SH-SY5Y (cell line): ENCODE results near the gene PLEKHN1.

ENCODE experiments used
- GATA2 ChIP-seq: IDR thresholded peaks from 2 replicates; pipeline ENCODE4 v1.6.1; 2011; ENCODE audit warnings: mild to moderate bottlenecking, low read depth, low read length
- GATA3 ChIP-seq: IDR thresholded peaks from 2 replicates; pipeline ENCODE4 v1.6.1; 2011; ENCODE audit warnings: low read depth, mild to moderate bottlenecking, low read length, moderate library complexity

- no peak for TF ChIP-seq GATA2
- TF ChIP-seq GATA3 = no peak
These were observed 3.1 kb downstream of the PLEKHN1 start for GRCh38 chr1:969260-969855.
